NCI-H748 (cell line): ENCODE data around the gene RUFY3.
A peak's percentile ranks its signal among the peaks of the same experiment; 100 is the strongest.
"Not testable (repeated sequence)": the region's sequence is repeated elsewhere in the genome, so short reads cannot be mapped to it uniquely, and the experiment has no call there.

ENCODE experiments used
- DNase-seq: peaks from one replicate; lab custom pipeline; 2025; ENCODE audit not compliant: unreplicated experiment; lab: John Stamatoyannopoulos, UW

RUFY3 gene

GRCh38 chr4:70705183-70706043 is 16.4 kb upstream of the RUFY3 start:
- peak; percentile 69 for DNase-seq

- DNase-seq = no peak
Observed at GRCh38 chr4:70706044-70706461, 15.7 kb upstream of the RUFY3 start.

GRCh38 chr4:70706516-70706915 is 15.2 kb upstream of the RUFY3 start:
- DNase-seq = no peak

GRCh38 chr4:70709611-70710205 is 12.1 kb upstream of the RUFY3 start:
- peak; percentile 45 for DNase-seq

- DNase-seq = no peak
Observed at GRCh38 chr4:70711599-70711998, 10.2 kb upstream of the RUFY3 start.

GRCh38 chr4:70712150-70712549 is 9.6 kb upstream of the RUFY3 start:
- no peak for DNase-seq

- DNase-seq = no peak
Observed at GRCh38 chr4:70712604-70713452, 8.9 kb upstream of the RUFY3 start.

GRCh38 chr4:70713453-70714078 is 8.2 kb upstream of the RUFY3 start:
- DNase-seq = no peak

GRCh38 chr4:70714079-70714887 is 7.5 kb upstream of the RUFY3 start:
- DNase-seq = no peak

GRCh38 chr4:70715097-70715496 is 6.7 kb upstream of the RUFY3 start:
- no peak for DNase-seq

- DNase-seq = no peak
Observed at GRCh38 chr4:70718811-70719604, 2.8 kb upstream of the RUFY3 start.

GRCh38 chr4:70722199-70722791 is 531 bp downstream of the RUFY3 start:
- DNase-seq = peak; percentile 88

- no peak for DNase-seq
Observed at GRCh38 chr4:70724463-70724862, 2.7 kb downstream of the RUFY3 start.

GRCh38 chr4:70725633-70726032 is 3.9 kb downstream of the RUFY3 start:
- DNase-seq = no peak

GRCh38 chr4:70726515-70726914 is 4.8 kb downstream of the RUFY3 start:
- DNase-seq = not testable (repeated sequence)

GRCh38 chr4:70728091-70728490 is 6.3 kb downstream of the RUFY3 start:
- no peak for DNase-seq

GRCh38 chr4:70732878-70733277 is 11.1 kb downstream of the RUFY3 start:
- DNase-seq = not testable (repeated sequence)

GRCh38 chr4:70734168-70734954 is 12.6 kb downstream of the RUFY3 start:
- DNase-seq = no peak
